ENCODE measurements around the gene NRXN3. TPM values are rescaled to one million over a fixed set of nuclear protein-coding genes. Genes with fewer than 3 reads are reported as not detected.

The NRXN3 gene
- total RNA-seq, 4 donors from 2014 or later = 0.56 to 1.6 (median 1.1) TPM

GRCh38 chr14:79204591-79204990 is 1034.4 kb downstream of the NRXN3 start:
- intact Hi-C loops (cut with DNase I) = no loop called here
- Histone ChIP-seq H3K9me3 (no peaks in the 10 kb centered on the region), H3K27me3 (no peaks in the 10 kb centered on the region), H3K36me3 (no peaks in the 10 kb centered on the region), H3K4me3 (replicated peaks in 1 of 3) (no peak overlapping the region), H3K4me1 (peaks cover 0 to 8% of the 10 kb centered on the region in 2 donors), H3K27ac (no peak overlapping the region)
- TF ChIP-seq POLR2A (IDR thresholded peaks at IDR 0.05) = no peak
- no peak for TF ChIP-seq CTCF (IDR thresholded peaks at IDR 0.05)
- no peak for DNase-seq

GRCh38 chr14:79209418-79209817 is 1039.2 kb downstream of the NRXN3 start:
- Histone ChIP-seq H3K36me3 (no peaks in the 10 kb centered on the region), H3K4me3 (replicated peaks in 1 of 3) (no peak overlapping the region), H3K4me1 (no peaks in the 10 kb centered on the region), H3K27me3 (no peaks in the 10 kb centered on the region), H3K9me3 (no peaks in the 10 kb centered on the region), H3K27ac (no peak overlapping the region)
- 80 to 85% methylated on average over 2 of the region's 2 CpGs for WGBS, 2 donors
- no peak for DNase-seq
- TF ChIP-seq POLR2A (IDR thresholded peaks at IDR 0.05) (no peak), CTCF (IDR thresholded peaks at IDR 0.05) (no peak)
- intact Hi-C loops (cut with DNase I) = no loop called here

GRCh38 chr14:79225815-79226214 is 1055.6 kb downstream of the NRXN3 start:
- DNase-seq = no peak
- 51 to 52% methylated on average over 3 of the region's 3 CpGs for WGBS, 2 donors
- no peaks in the 10 kb centered on the region for H3K27me3 ChIP-seq
- TF ChIP-seq POLR2A (IDR thresholded peaks at IDR 0.05) (no peak), CTCF (IDR thresholded peaks at IDR 0.05) (no peak)
- no peaks in the 10 kb centered on the region for H3K4me1 ChIP-seq
- no peaks in the 10 kb centered on the region for H3K9me3 ChIP-seq
- no peaks in the 10 kb centered on the region for H3K36me3 ChIP-seq
- H3K4me3 ChIP-seq (replicated peaks in 1 of 3) = no peak overlapping the region
- H3K27ac ChIP-seq = no peak overlapping the region
- intact Hi-C loops (cut with DNase I) = no loop called here

- Histone ChIP-seq H3K36me3 (no peaks in the 10 kb centered on the region), H3K27ac (no peak overlapping the region), H3K4me1 (no peaks in the 10 kb centered on the region), H3K27me3 (no peaks in the 10 kb centered on the region), H3K9me3 (no peaks in the 10 kb centered on the region), H3K4me3 (replicated peaks in 1 of 3) (no peak overlapping the region)
- DNase-seq = no peak
- no peak for TF ChIP-seq POLR2A (IDR thresholded peaks at IDR 0.05)
- TF ChIP-seq CTCF (IDR thresholded peaks at IDR 0.05) = no peak
- WGBS, 2 donors = 41 to 60% methylated on average over 8 of the region's 8 CpGs
- intact Hi-C loops (cut with DNase I) = no loop called here
These were observed 1059.3 kb downstream of the NRXN3 start for GRCh38 chr14:79229383-79229909.

GRCh38 chr14:79242666-79243065 is 1072.5 kb downstream of the NRXN3 start:
- H3K4me1 ChIP-seq = no peaks in the 10 kb centered on the region
- H3K9me3 ChIP-seq = no peaks in the 10 kb centered on the region
- no peaks in the 10 kb centered on the region for H3K36me3 ChIP-seq
- intact Hi-C loops (cut with DNase I) = no loop called here
- H3K4me3 ChIP-seq (replicated peaks in 1 of 3) = no peak overlapping the region
- TF ChIP-seq CTCF (IDR thresholded peaks at IDR 0.05) (no peak), POLR2A (IDR thresholded peaks at IDR 0.05) (no peak)
- no peak overlapping the region for H3K27ac ChIP-seq
- H3K27me3 ChIP-seq = no peaks in the 10 kb centered on the region
- no peak for DNase-seq
